Prostate gland (tissue), 2 donors: ENCODE results near the gene JPH4. TPM values are rescaled to one million over a fixed set of nuclear protein-coding genes. Genes with fewer than 3 reads are reported as not detected.

ENCODE experiments used
- DNase-seq: peaks from one replicate; pipeline ENCODE4 v3.0.0-alpha.2; 2019; ENCODE audit warnings: low spot score
- H3K27ac ChIP-seq, 2 donors: fragments of 200-600 bp; sonication (generic); 2 replicates each; pipeline ENCODE4 v1.5.1; 2017 to 2019
- H3K27me3 ChIP-seq: fragments of 200-600 bp; sonication (generic); replicated peaks from 2 replicates; pipeline ENCODE4 v1.5.1; 2019; ENCODE audit not compliant: insufficient read depth
- H3K36me3 ChIP-seq, 2 donors: fragments of 200-600 bp; sonication (generic); 1 replicate in 1 of 2; 2 replicates in 1 of 2; pipeline versions ENCODE4 v1.5.1 to v1.8.1; 2017 to 2019
- H3K4me1 ChIP-seq: fragments of 200-600 bp; sonication (generic); replicated peaks from 2 replicates; pipeline ENCODE4 v1.5.1; 2019
- H3K4me3 ChIP-seq, 2 donors: fragments of 200-600 bp; sonication (generic); 2 replicates each; pipeline ENCODE4 v1.5.1; 2017 to 2019
- H3K9me3 ChIP-seq: fragments of 200-600 bp; sonication (generic); 2 replicates; pipeline ENCODE4 v1.5.1; 2017
- CTCF ChIP-seq, 4 experiments: fragments of 200-600 bp in 2 of 4; fragments of 450-650 bp in 2 of 4; sonication (generic) in 2 of 4; IDR thresholded peaks; 1 replicate in 3 of 4; 2 replicates in 1 of 4; pipeline ENCODE4 v1.5.1; 2016 to 2019; ENCODE audit warnings: antibody characterized with exemption in 4 of 4, mild to moderate bottlenecking in 2 of 4, moderate library complexity in 2 of 4
- POLR2A ChIP-seq: fragments of 450-650 bp; IDR thresholded peaks from one replicate; pipeline ENCODE4 v1.6.1; 2016; ENCODE audit warnings: antibody characterized with exemption, mild to moderate bottlenecking
- POLR2AphosphoS5 ChIP-seq: sonication (generic); formaldehyde crosslinking; IDR thresholded peaks from one replicate; pipeline ENCODE4 v1.6.1; 2017; ENCODE audit warnings: antibody characterized with exemption
- WGBS: methylation state at CpG from one replicate; pipeline ENCODE4 v1.1.5; 2018; 5-methylcytosine and 5-hydroxymethylcytosine counted together
- intact Hi-C: fragments of 100-400 bp; cut with DNase I; formaldehyde crosslinking; loops from one replicate; pipeline ENCODE4 v1.14.2; 2022
- total RNA-seq, 2 donors: library from RNA; depleted of rRNA; stranded (reverse); fragments of >200 nt; gene quantifications; one replicate each; pipeline ENCODE4 v1.1.0, GENCODE V29; 2016

JPH4 gene
- total RNA-seq, 2 donors from 2014 or later, result 8.5 to 17.8 TPM

GRCh38 chr14:23521785-23522640 is 56.6 kb downstream of the JPH4 start:
- intact Hi-C loops, result no loop called here
- Histone ChIP-seq H3K27ac (no peak overlapping the region), H3K4me3 (no peak overlapping the region), H3K9me3 (no peaks in the 10 kb centered on the region), H3K36me3 (no peaks in the 10 kb centered on the region), H3K27me3 (no peaks in the 10 kb centered on the region), H3K4me1 (no peaks in the 10 kb centered on the region)
- DNase-seq, result no peak
- no peak for TF ChIP-seq POLR2A
- 88% methylated on average over 19 of the region's 20 CpGs for WGBS

GRCh38 chr14:23520899-23521533 is 57.6 kb downstream of the JPH4 start:
- WGBS, result 83% methylated on average over 14 of the region's 14 CpGs
- TF ChIP-seq POLR2A (no peak), CTCF (IDR thresholded peaks at IDR 0.05) (no peak), POLR2AphosphoS5 (no peak)

GRCh38 chr14:23518709-23519108 is 59.9 kb downstream of the JPH4 start:
- H3K27ac ChIP-seq, result no peak overlapping the region
- 87% methylated on average over 4 of the region's 4 CpGs for WGBS
- no peak for TF ChIP-seq CTCF (IDR thresholded peaks at IDR 0.05)
- no peaks in the 10 kb centered on the region for H3K4me1 ChIP-seq
- no peaks in the 10 kb centered on the region for H3K36me3 ChIP-seq
- H3K27me3 ChIP-seq, result no peaks in the 10 kb centered on the region
- H3K9me3 ChIP-seq, result no peaks in the 10 kb centered on the region
- DNase-seq, result no peak
- no peak overlapping the region for H3K4me3 ChIP-seq
- intact Hi-C loops, result no loop called here

More at GRCh38 chr14:23520899-23521533, 57.6 kb downstream of the JPH4 start:
- no peaks in the 10 kb centered on the region for H3K36me3 ChIP-seq
- intact Hi-C loops, result no loop called here
- H3K4me1 ChIP-seq, result no peaks in the 10 kb centered on the region
- H3K27me3 ChIP-seq, result no peaks in the 10 kb centered on the region
- H3K4me3 ChIP-seq, result no peak overlapping the region
- H3K9me3 ChIP-seq, result no peaks in the 10 kb centered on the region
- DNase-seq, result no peak
- no peak overlapping the region for H3K27ac ChIP-seq

Other genes starting within 250 kb of the JPH4 start
- gene SLC22A17, start 225.9 kb downstream of the JPH4 start, total RNA-seq, result 100 to 1,000 TPM; 207 to 351 TPM
- gene EFS, start 213.6 kb downstream of the JPH4 start, total RNA-seq, result 10 to 100 TPM; 26.5 to 53.2 TPM
- not detected for gene IL25, start 206.0 kb downstream of the JPH4 start, total RNA-seq
- gene CMTM5, start 201.7 kb downstream of the JPH4 start, total RNA-seq, result 1 to 10 TPM in 1 of 2 donors, not detected in 1; 1.5 TPM
- gene MYH6, start 170.5 kb downstream of the JPH4 start, total RNA-seq, result 1 to 10 TPM in 1 of 2 donors, not detected in 1; 3.1 TPM
- 10 to 100 TPM in 1 of 2 donors, under 1 TPM in 1; 0.28 to 40.1 TPM for gene MYH7, start 143.1 kb downstream of the JPH4 start, total RNA-seq
- gene NGDN, start 109.1 kb downstream of the JPH4 start, total RNA-seq, result 10 to 100 TPM; 33.7 to 37.0 TPM
- 1 to 10 TPM; 2.5 to 3.1 TPM for gene ZFHX2, start 27.0 kb downstream of the JPH4 start, total RNA-seq
- gene THTPA, start 22.5 kb downstream of the JPH4 start, total RNA-seq, result 10 to 100 TPM; 22.5 to 45.4 TPM
- 100 to 1,000 TPM in 1 of 2 donors, 10 to 100 TPM in 1; 95.3 to 134 TPM for gene AP1G2, start 11.0 kb downstream of the JPH4 start, total RNA-seq
- gene DHRS2, start 57.6 kb upstream of the JPH4 start, total RNA-seq, result 1 to 10 TPM; 1.2 to 5.9 TPM